GM21390 (cell line): Measurements from ENCODE around the gene SYPL2.
"Not testable (repeated sequence)": the region's sequence is repeated elsewhere in the genome, so short reads cannot be mapped to it uniquely, and the experiment has no call there.

Experiments used
- ATAC-seq: cut with Tn5 transposase; IDR thresholded peaks from one replicate; pipeline ENCODE4 v1.9.1; 2021; ENCODE audit not compliant: unreplicated experiment

Gene SYPL2

DNA sequence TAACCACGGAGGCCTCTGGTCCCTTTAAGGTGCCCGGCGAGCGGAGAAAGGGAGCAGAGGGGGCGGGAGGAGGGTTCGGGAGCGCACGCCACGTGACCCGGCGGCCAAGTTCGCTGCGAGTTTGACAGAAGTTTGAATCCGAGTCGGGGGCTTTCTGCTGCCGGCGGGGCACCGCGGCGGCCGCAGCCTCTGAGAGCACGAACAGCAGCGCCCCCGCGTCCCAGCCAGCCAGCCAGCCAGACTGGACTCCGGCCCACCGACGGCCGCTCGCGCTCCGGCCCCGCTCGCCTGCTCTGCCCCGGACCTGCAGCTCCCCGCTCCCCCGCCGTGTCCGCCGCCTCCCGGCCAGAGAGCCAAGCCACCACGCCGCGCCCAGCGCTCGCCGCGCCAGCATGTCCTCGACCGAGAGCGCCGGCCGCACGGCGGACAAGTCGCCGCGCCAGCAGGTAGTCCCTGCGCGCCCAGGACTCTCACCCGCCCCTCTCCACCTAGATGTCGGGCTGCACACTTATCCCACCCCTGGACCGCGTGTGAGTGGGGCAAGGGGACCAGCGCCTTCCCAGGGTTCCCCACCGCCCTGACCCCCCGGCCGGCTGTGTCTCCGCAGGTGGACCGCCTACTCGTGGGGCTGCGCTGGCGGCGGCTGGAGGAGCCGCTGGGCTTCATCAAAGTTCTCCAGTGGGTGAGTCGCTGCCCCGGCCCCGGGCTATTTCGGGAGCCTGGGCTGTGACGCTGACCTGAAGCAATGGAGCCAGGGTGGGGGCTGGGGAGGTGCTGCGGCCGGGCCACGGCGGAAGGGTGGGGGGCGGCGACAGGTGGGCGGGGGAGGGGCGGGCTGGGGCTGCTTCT is at the start of gene SYPL2:
Gene SYPL2 (plus strand): TSS at position 95 of the 849 bp plus-strand sequence. CDS start 298 bp downstream, at position 393.
- ATAC-seq = no peak

DNA sequence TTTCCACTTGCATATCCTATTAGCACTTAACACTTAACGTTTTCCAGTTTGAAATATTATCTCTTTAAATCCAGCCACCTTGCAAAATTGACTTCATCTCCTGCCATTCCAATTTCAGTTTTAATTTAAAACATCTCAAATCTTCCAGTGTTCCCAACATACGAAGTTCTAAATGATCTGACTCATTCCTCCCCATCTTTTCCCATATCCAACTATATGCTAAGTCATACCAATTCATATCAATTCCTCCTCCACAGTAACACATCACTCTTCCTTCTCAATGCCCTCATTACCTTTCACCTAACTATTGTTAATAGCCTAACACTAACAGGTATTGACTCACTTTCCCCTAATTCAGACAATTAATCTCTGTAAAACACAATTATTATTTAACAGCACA is 42.8 kb upstream of the SYPL2 start:
- ATAC-seq = no peak

DNA sequence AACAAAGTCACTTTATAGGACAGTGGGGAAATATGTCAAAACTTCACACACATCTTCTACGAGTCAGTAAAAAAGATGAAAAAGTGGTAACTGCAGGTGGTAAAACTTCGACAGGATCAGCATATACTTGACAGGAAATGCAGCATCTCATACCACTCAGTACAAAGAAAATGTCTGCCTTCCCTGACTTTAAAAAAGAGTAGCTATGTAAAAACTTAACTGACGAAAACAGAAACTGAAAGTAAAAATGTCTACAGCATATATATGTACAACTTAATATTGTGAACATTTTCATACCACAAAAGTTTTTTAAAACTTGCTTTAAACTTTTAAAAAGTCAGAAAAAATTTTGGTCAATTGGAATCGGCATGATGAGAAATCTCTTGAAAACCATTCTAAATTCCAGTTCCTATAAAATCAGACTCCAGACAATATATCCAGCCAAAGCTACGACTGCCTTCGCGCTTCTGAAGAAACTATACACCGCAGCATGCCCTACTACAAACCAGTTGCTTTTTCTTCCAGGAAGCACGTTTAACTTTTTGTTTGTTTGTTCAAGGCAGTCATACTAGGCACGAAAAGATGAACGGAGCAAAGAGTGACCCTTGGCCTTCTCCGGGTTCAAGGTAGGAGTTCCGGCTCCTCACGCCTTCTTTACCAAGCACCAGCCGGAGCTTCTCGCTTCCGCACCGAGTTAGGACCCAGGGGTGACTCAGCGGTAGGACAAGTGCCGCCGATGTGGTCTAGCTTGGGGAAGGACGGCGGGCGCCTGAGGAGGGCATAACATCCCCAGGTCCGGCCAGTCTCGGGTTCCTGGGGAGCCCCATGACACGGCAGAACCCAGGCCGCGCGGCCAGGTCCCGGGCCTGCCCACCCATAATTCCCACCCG is 40.7 kb upstream of the SYPL2 start:
- ATAC-seq = peak; percentile 29

DNA sequence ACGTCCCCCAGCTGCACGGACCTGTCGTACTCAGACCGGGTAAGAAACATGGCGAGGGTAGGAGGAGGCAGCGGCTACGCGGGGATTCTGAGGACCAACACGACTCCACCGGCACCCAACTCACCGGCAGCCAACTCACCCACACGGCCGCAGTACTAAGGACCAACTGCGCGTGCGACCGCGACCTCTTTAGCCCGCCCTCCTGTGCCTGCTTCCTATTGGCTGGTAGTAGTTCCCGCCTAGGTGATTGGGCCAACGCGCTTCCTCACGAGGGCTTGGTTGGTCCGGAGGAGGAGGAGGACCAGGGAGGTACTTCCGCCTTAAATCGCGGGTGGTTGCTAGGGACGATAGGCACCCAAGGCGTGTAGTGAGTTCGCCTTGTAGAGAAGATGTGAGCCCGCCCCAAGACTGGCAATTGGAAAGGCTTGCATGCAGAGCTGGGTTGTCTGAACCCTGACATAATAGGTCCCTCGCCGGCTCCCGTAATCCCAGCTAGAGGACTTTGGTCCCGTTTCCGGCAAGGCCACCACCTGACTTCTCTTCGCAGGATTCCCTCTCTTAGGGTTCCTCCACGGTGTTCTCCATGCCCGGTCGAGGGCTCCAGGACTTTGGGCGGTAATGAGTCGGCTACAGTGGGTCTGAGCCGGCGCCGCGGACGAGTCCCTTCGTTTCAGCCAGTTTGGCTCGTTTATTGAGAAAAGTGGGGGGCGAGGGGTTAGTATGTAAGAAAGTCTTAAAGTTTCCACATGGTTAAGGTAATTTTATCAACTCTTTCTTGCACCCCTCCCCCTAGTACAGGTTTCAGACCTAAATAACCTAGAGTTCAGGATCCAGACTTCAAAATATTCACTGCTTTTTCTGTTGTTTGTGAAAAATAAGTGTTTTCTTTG is 39.8 kb upstream of the SYPL2 start, which contains the start of gene PSMA5:
Gene PSMA5 (minus strand): TSS at position 168 of the 890 bp plus-strand sequence. CDS start 118 bp downstream, at position 50.
- ATAC-seq = peak; percentile 96

DNA sequence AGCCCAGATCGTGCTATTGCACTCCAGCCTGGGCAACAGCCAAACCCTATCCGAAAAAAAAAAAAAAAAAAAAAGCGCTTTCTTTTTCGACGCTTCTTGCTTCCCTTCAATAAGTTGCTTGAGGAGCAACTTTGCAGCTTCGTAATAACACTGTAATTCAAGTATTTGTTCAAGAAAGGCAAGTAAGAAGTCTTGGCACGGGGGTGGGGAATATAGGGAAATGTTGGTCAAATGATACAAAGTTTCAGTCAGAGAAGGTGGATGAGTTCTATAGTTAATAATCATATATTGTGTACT is 39.2 kb upstream of the SYPL2 start:
- ATAC-seq = no peak

- ATAC-seq = no peak
These were observed 34.0 kb upstream of the SYPL2 start for GRCh38 chr1:109432336-109432735.

- no peak for ATAC-seq
These were observed 33.0 kb upstream of the SYPL2 start for GRCh38 chr1:109433322-109433721.

DNA sequence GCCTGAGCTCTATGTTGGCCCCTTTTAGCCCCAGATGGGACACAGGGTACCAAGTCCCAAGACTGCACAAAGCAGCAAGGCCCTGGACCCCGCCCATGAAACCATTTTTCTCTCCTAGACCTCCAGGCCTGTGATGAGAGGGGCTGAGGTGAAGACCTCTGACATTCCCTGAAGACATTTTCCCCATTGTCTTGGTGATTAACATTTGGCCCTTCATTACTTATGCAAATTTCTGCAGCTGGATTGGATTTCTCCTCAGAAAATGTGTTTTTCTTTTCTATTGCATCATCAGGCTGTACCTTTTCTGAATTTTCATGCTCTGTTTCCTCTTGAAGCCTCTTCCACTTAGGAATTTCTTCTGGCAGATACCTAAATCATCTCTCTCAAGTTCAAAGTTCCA is 31.9 kb upstream of the SYPL2 start:
- no peak for ATAC-seq

DNA sequence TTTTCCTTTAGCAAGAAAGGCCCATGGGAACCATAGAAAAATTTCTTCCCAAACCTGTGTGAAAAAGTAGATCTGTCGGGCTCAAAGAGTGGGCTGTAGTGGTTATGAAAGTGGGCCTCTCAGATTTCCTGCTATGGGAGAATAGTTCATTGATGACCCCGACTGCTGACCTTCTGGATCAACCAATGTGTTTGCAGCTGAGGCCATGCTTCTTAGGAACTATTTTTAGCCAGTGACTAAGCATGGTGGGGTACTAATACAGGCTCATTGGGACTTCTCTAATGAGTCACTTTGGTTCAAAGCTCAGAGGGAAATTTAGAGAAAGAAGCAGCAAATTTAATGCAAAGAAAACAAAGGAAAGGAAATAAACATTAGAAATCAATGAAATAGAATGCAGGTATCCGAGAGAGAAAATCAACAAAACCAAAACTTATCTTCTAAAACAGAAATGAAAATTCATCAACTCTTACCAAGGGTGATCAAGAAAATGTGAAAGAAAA is 27.5 kb upstream of the SYPL2 start:
- ATAC-seq = no peak

DNA sequence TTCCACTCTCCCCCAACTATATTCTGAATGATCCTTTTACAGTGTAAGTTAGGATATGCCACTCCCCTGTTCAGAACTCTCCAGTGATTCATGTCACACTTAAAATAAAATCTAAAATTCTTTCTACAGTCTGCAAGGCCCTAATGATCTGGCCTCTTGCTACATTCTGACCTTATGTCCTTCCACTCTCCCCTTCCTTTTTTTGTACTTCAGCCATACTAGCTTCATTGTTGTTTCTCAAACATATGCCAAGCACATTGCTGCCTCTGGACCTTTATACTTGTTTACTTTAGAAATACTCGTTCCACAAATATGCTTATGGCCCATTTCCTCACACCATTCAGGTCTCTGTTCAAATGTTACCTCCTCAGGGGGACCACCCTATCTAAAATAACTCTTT is 25.3 kb upstream of the SYPL2 start:
- no peak for ATAC-seq

DNA sequence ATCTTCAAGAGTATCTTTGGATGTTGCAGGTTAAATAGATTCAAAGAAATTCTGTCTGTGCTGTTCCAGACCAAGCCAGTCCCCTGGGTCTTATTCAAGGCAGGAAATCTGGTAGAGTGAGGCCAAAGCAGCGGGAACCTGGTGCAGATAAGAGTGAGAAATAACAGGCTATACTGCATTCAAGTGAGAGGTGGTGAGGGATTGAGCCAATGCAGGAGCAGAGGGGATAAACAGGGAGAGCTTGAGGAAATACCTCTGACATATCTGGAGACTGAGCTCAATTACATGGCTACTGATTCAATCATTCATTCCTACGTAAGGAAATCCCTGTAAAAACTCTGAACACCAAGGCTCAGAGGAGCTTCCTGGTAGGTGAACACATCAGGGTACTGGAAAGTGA is 22.9 kb upstream of the SYPL2 start:
- ATAC-seq = no peak

GRCh38 chr1:109444346-109444745 is 22.0 kb upstream of the SYPL2 start:
- no peak for ATAC-seq

GRCh38 chr1:109445949-109446695 is 20.2 kb upstream of the SYPL2 start:
- ATAC-seq = not testable (repeated sequence)

GRCh38 chr1:109447524-109447923 is 18.8 kb upstream of the SYPL2 start:
- no peak for ATAC-seq

DNA sequence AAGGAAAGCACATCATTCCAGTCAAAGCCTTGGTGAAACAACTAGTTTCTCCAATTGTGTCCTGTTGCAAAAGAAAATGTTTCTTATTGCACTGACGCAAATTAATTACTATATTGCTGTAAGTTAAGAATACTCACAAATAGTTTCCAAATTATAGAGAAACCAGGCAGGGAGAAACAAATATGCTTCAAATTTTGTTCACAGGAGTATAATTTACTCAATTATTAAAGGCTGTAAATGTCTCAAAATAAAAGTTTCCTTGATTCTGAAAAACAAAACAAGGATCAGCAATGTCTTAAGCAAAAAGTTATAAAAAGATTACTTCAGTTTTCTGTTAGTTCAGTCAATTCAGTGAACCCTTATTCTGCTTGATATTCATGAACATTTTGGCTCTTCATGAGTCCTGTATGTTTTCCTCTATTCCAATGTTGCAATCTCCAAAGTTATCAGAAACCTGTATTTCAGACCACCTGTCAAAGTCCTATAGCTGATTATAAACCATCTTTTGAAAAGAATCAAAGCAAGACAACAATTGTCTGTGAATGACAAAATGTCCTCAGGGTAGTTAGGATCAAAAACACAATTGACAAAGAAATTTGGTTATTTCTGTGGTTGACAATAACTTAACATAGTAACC is 11.7 kb upstream of the SYPL2 start:
- ATAC-seq = no peak

GRCh38 chr1:109457819-109458218 is 8.5 kb upstream of the SYPL2 start:
- no peak for ATAC-seq

DNA sequence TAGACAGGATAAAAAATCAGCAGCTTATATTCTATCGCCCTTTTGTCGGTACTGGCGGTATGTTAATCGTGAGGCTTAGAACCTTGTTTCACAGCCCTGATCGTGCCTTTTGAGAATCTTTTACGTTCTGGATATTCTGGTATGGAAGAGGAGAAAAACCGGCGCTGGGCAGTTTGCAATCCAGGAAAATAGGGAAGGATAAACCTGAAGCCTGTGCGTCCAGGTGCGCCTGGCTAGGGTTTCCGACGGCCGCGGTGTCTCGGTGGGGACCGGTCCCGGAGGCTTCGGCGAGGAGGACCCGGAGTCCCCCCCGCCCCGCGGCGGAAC is 258 bp upstream of the SYPL2 start:
- no peak for ATAC-seq

GRCh38 chr1:109467301-109467777 is 993 bp downstream of the SYPL2 start:
- ATAC-seq = no peak

GRCh38 chr1:109468061-109468460 is 1.7 kb downstream of the SYPL2 start:
- ATAC-seq = no peak

DNA sequence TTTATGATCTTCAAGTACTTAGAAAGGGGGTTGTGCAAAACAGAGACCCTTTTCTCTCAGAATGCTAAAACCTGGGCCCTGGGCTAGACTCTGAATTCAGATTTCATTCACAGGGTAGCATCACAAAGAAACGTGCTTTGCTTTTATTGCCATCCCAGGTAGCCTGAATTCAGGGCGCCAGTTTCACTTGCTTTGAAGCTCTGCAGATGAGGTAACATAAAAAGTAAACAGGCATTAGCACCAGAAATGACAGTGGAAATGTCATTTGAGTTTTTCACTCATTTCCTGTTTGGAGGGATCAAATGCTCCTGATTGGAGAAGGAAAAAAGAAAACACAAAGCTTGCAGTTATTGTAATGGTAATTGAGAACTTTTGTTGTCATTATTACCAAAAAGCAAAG is 2.6 kb downstream of the SYPL2 start:
- ATAC-seq = no peak
